GM19372 (cell line): ENCODE measurements around the gene TSPYL4.

Source experiments
- ATAC-seq: cut with Tn5 transposase; IDR thresholded peaks from one replicate; pipeline ENCODE4 v1.9.1; 2021; ENCODE audit warnings: mild to moderate bottlenecking, low read depth, moderate library complexity; ENCODE audit not compliant: unreplicated experiment

TSPYL4 gene

GRCh38 chr6:116277124-116277523 is 23.2 kb upstream of the TSPYL4 start:
- no peak for ATAC-seq

DNA sequence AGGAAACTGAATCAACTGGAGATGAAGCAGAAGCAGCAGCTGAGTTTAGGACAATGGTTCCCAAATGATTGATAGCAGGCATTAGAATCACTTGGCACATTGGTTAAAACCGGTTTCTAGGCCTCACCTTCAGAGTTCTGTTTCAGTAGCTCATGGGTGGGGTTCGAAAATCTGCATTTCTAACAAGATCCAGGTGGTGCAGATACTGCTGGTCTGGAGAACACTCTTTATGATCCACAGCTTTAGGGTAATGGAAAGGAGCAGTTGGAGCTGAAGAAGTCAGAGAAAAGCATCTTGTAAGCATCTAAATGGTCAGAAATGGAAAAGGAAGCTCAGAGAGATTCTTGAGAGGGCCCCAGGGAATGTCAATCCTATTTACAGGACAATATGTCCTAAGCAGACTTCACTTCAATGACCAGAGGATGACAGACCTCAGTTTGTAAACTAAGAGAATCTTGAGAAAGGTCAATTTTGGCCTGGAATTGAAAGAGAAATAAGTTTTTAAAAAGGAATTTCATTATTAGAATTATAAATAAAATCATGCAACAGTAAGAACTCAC is 17.4 kb upstream of the TSPYL4 start:
- ATAC-seq: no peak

- ATAC-seq: peak; percentile 85
These were observed 14.9 kb upstream of the TSPYL4 start for GRCh38 chr6:116268589-116269293.

DNA sequence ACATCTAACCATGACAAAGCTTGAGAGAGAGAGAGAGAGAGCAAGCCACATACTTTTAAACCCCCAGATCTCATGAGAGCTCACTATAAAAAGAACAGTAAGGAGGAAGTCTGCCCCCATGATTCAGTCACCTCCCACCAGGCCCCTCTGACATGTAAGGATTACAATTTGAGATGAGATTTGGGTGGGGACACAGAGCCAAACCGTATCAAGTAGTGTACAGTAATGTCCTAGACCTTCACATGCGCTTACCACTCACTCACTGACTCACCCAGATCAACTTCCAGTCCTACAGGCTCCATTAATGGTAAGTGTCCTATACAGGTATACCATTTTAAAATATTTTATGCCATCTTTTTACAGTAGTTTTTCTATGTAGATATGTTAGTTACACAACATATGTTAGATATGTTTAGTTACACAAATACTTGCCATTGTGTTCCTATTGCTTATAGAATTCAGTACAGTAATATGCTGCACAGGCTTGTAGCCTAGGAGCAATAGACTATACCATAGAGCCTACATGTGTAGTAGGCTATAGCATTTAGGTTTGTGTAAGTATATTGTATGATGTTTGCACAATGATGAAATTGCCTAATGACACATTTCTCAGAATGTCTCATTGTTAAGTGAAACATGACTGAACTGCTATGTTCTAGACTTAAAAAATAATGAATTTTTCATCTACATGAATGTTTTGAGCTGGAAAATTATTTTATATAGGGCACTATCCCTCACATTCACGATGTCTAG is 14.1 kb upstream of the TSPYL4 start:
- peak; percentile 11 for ATAC-seq

- ATAC-seq: no peak
These were observed 12.9 kb upstream of the TSPYL4 start for GRCh38 chr6:116266803-116267202.

DNA sequence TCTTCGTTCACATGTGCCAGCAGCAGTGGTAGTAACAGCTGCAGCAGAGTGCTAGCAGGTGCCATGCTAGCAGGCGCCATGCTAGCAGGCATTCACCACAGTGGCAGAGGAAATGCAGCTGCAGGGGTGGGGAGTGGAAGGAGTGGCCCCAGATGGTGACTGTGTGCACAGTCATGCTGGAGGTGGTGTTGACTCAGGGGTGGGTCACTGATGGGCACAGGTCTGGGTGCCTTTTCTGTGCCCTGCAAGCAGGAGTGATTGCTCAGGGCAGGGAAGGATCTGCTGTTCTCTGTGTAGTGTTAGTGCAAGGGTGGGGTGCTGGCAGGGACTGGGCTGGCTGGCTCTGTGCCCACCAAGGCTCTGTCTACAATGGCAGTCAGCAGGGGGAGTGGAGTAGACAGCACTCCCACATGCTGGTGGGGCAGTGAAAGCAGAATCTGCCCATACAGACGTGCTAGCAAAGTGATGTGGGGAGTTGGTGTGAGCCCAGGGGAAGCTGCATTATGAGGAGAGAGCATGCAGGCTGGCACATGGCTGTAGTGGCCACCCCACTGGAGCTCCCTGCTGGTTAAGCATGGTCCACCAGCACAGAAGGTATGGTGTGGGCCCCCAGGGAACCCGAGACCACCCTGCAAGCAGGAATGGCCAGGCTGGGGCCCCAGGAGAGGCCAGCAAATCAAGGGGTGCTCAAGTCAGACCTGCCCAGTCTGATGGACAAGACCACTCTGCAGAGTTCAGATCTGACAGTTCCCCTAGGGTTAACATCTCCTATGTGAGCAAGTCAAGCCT is 11.4 kb upstream of the TSPYL4 start:
- no peak for ATAC-seq

DNA sequence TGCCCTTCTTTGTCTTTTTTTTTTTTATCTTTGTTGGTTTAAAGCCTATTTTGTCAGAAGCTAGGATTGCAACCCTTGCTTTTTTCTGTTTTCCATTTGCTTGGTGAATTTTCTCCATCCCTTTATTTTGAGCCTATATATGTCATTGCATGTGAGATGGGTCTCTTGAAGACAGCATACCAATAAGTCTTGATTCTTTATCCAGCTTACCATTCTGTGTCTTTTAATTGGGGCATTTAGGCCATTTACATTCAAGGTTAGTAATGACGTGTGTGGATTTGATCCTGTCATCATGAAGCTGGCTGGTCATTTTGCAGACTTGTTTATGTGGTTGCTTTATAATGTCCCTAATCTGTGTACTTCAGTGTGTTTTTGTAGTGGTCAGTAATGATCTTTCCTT is 9.5 kb upstream of the TSPYL4 start:
- no peak for ATAC-seq

GRCh38 chr6:116258520-116258919 is 4.6 kb upstream of the TSPYL4 start:
- no peak for ATAC-seq

- ATAC-seq: no peak
These were observed 2.8 kb upstream of the TSPYL4 start for GRCh38 chr6:116256694-116257093.

GRCh38 chr6:116255246-116255800 is 1.4 kb upstream of the TSPYL4 start:
- no peak for ATAC-seq

DNA sequence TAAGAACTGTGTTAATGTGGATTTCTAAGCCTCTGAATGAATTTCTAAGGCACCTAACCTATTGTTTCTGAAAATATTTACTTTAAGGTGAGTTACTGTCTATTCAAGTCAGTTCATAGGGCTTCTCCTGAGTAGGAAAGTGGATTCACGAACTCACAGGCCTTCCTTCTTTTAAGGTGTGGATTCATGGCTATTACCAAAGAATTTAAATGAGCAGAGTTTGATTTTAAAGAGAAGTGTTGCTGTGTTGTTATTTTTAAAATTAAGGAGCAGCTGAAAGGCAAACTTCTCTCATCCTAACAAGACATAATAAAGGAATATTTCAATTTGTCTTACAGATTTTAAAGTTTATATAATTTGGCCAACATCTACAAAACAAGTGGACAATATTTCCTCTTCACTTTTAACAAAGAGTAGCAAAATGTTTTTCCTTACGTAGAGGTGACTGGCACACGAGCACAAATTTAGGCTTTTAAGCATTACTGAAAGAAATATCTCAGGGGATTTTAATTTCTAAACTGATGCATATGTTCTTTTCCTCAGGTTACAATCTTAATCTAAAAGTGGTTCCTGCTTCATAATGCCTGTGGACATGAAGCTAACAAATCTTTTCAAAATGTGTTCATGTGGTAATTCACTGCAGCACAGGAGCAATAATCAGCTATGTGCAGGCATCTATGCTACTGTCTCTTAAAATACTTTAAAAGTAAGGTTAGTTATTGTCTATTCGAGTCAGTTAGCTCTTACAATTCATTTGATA is 602 bp upstream of the TSPYL4 start:
- peak; percentile 29 for ATAC-seq

DNA sequence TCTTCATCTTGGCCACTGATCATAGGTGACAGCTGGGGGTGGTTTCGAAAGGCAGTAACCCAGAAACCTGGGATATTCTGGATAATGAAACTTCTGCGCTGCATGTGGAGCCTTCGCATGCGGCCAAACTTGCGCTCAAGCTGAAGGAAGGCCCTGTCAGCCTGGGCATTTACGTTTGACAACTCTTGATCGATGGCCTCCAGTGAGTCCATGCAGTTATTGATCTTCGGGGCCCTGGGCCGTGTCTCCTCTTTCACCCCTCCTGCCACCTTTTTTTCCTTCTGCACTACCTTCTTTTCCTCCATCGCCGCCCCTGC is 729 bp downstream of the TSPYL4 start:
- no peak for ATAC-seq

DNA sequence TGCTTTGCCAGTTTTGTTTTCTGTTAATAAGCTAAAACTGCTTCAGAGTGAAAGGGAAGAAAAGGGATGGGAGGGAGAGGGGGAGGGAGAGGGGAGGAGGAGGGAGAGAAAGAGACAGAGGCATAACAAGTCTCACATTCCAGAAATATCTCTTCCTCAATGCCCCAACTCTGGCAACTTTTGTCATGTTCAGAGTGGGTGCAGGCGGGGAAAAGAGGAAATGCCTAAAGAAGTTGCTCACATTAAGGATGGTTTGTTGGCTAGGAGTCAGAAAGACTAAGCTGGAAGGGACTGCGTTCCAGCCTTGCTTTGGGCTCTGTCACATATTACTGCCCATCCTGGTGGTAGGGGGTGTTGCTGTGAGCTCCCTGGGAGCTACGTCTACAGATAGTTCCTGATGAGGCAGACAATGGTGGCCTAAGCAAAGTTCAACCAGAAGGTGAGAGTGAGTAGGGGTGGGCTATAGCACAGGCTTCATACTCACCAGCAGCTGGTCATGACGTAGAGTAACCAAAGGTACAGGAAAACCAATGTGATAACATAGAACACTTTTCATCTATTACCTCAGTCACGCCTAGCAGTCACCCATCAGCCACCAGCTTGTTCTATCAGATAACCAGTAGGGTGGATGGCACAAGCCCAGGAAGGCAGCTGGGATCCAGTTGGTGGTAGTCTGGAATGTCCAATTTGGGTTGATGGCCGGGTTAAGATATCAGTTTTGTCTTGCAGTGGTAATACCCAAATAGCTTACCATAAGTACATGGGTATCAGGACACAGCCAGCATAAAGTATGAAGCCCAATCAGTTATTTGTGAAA is 2.1 kb downstream of the TSPYL4 start:
- no peak for ATAC-seq

GRCh38 chr6:116248577-116248976 is 5.3 kb downstream of the TSPYL4 start:
- ATAC-seq: no peak

GRCh38 chr6:116247285-116247684 is 6.6 kb downstream of the TSPYL4 start:
- no peak for ATAC-seq

- ATAC-seq: no peak
These were observed 7.8 kb downstream of the TSPYL4 start for GRCh38 chr6:116246089-116246488.

GRCh38 chr6:116244284-116244683 is 9.6 kb downstream of the TSPYL4 start:
- no peak for ATAC-seq

DNA sequence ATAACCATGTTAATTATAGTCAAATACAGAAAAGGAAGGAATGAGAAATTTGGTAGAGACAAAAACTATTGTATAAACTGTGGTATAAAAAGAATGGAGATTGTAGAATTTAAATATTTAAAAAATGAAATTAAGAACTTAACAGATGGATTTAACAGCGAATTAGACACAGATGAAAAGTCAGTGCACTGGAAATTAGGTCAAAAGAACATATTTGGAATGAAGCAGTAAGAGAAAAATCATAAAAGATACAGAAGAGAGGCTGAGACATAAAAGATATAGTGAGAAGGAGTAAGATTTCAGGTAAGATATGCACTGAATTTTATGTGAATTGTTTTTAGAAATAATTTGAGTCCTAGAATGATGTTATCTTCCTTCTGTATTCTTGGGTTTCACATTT is 14.0 kb downstream of the TSPYL4 start:
- no peak for ATAC-seq

DNA sequence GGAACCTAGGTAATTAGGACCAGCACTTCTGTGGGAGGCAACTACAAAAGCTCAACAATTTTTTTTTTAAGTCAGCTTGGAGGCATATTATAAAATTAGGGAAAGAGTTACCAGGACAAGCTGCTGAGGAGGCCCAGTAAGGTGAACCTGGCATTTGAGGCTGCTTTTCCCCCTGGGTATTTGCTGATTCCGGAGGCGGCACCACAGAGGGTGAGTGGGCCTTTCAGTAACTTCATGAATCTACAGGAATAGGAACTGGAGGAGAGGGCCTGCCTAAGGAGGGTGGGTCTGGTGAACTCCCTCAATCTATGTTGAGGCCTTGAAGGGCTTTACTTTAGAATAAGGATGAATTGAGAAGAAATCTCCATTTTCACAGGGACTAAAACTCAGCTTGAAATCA is 14.6 kb downstream of the TSPYL4 start:
- ATAC-seq: no peak
